GM19099 (cell line): ENCODE data around the gene KIF25.

Experiments
- POLR2A ChIP-seq: IDR thresholded peaks from 3 replicates; pipeline ENCODE4 v1.6.1; 2011; ENCODE audit warnings: low read depth; ENCODE audit not compliant: insufficient read length; ENCODE audit errors: extremely low read depth

KIF25 gene

DNA sequence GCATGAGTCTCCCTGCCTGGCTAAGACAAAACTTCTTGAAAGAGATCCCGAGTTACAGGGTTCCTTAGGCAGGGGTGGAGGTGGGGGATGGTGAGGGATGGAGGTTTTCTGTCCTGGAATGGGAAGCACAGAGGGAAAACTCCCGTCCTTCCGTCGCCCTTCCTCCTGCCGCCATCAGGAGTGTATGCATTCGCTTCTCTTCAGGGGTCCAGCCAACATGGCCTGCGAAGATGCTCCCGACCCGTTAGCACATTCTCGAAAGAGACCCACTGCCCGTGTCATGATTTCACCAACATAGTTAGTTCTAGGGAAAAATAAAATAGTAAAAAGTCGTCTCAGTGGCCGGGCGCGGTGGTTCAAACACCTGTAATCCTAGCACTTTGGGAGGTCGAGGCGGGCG lies 37.1 kb downstream of the KIF25 start:
- no peak for TF ChIP-seq POLR2A

DNA sequence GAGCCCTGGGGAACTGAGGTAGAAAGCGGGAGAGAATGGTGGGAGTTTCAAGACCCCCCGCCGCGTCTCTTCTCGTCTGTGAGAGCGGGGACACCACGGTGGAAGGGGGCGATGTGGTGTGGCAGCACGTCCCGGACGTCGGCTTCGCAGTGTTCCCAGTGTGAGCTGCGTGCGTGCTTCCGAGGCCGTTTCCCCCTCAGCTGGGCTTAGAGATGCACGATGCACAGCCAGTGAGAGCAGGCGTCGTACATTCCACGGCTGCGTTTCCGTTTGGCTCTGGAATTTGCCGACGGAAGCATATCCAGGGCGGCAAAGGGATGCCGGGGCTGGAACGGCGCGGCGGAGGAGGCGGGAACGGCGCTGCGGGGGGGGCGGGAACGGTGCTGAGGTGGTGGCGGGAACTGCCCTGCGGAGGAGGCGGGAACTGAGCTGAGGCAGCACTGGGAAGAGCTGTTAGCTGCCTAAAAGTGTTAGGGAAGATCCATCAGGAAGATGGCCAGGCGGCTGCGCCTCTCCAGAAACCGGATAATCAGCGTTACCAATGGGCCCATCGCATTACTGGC lies 37.7 kb downstream of the KIF25 start:
- no peak for TF ChIP-seq POLR2A

DNA sequence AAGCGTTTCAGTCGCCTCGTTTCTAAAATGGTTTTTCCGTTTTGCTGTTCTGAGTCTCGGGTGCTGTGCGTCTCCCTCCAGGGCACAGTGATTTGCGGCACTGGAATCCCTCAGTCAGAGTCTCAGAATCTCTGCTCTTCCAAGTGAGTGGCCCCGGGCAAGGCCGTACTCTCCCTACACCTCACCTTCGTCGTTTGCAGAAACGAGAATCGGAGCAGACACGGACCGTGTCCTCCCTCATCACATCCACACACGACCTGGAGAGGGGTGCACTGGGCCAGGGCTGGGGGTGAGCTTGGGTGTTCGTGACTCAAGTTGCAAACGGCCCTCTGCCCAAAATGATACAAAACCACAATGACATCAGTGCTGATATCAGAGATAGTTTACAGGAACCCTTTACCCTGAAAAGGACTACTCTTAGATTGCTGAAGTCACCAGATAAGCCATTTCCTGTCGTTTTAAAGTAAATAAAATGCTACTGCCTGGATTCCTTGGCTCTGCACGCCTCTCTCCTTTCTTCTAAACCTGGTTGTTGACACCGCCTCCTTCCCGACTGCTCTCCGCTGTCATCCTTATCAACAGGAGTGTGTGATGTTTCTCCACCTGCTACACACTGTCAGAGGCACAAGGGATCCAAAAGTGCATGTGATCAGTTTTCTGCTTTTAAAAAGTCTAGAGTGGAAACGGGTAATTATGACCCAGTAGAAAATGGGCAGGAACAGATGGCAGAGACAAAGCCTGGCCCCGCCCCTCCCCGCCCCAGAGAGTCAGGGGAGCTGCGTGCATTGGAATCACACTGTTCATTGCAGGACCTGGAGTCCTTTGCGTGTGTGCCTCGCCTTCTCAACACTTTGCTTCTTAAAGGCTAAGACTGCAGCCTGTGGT lies 38.4 kb downstream of the KIF25 start:
- TF ChIP-seq POLR2A: no peak

DNA sequence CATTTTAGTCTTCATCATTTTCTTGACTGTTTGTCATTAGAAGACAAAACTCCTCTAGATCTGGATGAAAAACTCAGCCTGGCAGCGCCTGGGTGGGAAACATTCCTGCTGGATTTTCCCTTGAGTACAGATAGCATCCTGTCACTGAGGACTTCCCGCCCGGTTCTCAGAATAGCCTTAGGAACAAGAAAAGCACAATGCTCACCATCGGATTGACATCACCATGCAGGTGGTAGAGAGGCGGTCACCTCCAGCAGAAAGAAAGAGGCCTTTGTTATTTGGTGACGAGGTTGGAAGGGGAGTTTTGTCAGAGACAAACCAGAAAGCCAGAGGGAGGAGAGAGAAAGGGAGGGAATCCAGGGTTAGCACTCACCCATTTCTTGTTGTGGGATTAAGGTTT lies 39.8 kb downstream of the KIF25 start:
- no peak for TF ChIP-seq POLR2A

DNA sequence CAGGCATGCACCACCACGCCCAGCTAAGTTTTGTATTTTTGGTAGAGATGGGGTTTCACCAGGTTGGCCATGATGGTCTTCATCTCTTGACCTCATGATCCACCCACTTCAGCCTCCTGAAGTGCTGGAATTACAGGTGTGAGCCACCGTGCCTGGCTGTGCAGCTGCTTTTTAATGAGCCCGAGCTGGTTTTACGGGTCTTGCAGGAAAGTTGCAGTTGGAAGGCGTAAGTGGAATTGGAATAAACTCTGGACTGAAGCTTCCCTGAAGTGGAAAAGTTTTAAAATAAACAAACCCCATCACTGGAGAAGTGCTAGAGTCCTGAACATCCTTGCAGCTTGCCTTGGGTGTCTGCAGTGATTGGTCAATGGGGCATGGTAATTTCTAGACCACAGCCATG lies 40.4 kb downstream of the KIF25 start:
- no peak for TF ChIP-seq POLR2A

DNA sequence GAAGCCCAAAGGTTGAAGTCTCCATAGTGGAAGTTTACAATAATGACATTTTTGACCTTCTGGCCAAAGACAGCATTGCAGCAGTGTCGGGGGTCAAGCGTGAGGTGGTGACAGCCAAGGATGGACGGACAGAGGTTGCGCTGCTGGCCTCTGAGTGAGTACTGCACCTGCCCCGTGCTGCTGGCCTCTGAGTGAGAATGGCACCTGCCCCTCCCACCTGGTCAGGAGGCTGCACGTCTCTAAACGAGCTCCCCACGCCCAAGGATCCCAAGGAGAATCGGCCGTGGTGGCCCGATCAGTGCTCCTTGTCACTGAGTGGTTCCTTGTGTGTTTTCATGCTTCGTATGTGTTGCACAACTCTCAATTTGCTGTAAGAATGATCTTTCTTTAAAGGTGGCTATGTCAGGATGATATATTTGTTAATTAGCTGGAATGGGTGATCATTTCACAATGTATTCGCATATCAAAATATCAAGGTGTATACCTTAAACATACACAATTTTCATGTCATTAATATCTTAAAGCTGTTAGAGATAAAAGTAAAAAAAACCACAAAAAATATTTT lies 41.2 kb downstream of the KIF25 start:
- no peak for TF ChIP-seq POLR2A

DNA sequence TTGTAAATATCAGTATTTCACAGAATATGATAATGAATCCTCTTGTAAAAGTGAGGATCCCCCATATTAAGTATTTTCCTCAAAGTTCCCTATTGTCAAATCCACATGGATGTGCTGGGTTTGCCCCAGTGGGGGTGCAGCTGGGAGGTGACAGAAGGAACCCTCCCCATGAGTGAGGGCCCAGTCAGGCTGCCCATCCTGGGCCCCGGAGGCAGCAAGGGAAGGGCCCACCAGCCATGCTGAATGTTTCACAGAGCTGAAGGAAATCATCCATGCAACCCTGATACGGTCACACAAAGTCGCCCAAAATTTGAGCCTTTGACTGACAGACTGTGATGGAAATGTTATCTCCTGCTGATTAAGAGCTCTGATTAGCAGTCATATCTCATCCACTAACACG lies 41.8 kb downstream of the KIF25 start:
- TF ChIP-seq POLR2A: no peak

DNA sequence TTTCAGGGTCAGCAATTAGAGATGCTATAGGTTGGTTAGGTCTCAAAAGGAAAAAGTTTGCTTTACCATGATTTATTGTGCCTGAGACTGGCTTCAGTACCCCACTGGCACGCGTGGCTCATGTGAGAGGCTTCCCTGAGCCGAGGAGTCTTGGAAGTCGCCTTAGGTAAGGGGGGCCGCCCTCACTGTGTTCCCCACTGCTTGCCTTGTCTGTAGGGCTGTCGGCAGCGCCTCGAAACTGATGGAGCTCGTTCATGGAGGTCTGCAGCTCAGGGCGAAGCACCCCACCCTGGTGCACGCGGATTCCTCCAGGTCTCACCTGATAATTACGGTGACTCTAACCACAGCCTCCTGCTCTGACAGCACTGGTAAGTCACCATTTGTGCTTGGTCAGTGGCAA lies 42.4 kb downstream of the KIF25 start:
- no peak for TF ChIP-seq POLR2A

DNA sequence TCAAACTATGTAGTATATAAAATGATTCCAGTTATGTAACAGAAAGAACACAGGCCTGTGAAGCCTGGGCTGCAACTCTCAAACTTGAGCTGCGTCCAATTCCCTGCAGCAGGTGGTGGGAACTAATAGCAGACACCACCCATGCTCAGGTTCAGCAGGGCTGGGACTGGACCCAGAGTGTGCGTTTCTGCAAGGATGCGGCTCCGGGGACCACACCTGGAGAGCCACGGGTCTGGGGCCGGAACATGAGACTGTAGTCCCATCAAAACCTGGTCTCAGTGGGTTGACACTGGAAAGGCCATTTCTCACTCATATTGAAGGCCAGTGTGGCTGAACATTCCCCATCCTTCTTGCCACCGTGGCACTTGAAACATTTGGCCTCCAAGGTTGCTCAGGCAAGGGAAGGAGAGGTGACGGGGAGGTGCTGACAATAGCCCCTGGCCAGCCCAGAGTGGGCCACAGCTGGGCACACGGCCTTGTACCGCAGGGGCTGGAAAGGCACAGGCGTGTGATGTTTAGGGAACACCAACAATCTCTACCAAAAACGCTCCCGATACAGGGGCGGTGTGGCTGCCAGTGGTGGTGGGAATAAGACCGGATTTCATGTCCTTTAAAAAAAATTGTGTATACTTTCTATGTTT lies 43.5 kb downstream of the KIF25 start:
- no peak for TF ChIP-seq POLR2A

DNA sequence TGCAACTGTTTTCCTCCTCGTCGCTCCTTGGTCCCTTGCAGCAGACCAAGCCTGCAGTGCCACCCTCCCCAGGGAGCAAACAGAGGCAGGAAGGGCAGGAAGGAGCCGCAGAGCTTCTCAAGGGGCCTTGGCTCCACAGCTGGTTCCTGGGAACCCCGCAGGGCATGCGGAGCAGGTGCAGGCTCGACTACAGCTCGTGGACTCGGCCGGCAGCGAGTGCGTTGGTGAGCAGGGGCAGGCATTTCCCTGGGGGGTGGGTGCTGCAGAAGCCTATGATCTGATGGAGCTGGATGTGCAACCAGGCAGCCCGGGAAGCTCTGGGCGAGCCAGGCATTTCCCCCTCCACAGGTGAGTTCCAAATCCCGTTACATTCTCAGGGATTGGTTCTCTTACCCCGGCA lies 44.5 kb downstream of the KIF25 start:
- no peak for TF ChIP-seq POLR2A

DNA sequence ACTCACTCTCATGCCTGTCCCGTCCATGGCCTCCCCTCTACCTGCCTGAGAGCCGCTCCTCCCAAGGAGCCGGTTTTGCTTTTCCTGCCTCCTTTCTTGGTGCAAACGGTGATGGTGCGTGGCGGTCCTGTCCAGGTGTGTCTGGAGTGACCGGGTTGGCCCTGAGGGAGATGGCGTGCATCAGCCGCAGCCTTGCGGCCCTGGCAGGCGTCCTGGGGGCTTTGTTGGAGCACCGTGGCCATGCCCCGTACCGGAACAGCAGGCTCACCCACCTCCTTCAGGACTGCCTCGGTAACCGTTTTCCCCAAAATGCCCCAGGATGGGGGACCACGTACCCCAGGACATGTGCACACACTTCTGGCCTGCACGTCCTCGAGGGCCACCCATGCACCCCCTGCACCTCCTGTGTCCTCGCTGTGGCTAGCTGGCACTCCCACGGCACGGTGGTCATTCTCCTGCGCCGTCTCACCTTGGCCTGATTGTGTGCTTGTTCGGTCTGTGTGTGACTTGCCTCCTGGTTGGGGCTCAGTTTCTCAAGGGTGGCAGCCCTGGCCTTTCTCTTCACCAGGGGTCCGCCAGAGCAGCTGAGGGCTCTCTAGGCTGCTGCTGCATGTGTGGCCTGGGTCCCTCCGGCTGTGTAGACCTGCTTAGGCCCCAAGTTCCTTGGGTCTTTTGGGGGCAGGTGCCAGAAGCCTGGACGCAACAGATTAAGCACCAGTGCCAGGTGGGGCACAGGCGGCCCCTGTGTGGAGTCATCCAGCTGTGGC lies 45.1 kb downstream of the KIF25 start:
- TF ChIP-seq POLR2A: no peak

DNA sequence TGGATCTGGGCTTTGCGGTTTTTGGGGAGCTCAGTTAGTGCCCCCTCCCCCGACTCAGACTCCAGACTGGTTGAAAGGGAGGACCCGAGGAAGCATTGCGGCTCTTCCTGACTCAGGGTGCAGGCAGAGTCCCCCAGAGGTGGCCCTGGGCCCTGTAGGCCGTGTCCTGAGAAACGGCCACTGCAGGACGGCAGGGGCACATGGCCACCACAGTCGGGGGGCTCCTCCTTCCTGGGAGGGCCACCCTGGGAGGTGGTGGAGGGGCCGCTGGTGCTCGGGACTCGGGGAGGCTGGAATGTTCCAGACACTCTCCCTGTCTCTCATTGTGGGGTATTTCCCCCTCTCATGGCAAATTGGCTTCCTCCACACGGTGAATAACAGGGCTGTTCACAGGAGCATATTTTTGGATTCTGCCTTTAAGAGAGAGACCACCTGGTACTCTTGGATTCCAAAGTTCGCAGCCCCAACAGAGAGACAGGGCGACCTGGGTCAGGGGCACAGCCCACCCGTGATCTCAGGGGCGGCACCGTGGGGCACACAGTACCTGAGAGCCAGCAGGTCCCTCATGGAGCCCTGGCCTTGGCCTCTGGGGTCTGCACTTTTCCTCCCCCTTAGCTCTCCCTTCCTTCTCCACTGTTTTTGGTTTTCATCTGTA lies 45.8 kb downstream of the KIF25 start:
- TF ChIP-seq POLR2A: no peak

DNA sequence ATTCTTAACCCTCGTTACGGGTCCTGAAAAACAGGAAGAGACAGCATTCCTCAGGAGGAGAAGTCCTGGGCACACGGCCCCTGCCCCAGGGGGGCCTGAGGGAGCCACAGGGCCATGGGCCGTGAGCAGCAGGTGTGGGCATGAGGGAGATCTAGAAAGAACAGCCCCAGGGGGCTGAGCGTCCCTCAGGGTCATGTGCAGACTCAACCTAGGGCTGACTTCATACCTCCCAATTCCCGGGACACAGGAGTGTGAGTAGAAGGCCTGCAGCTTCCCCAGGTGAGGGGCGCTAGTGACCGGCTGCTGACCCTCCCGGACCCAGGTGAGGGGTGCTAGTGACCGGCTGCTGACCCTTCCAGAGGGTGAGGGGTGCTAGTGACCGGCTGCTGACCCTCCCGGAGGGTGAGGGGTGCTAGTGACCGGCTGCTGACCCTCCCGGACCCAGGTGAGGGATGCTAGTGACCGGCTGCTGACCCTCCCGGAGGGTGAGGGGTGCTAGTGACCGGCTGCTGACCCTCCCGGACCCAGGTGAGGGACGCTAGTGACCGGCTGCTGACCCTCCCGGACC lies 46.5 kb downstream of the KIF25 start:
- no peak for TF ChIP-seq POLR2A

DNA sequence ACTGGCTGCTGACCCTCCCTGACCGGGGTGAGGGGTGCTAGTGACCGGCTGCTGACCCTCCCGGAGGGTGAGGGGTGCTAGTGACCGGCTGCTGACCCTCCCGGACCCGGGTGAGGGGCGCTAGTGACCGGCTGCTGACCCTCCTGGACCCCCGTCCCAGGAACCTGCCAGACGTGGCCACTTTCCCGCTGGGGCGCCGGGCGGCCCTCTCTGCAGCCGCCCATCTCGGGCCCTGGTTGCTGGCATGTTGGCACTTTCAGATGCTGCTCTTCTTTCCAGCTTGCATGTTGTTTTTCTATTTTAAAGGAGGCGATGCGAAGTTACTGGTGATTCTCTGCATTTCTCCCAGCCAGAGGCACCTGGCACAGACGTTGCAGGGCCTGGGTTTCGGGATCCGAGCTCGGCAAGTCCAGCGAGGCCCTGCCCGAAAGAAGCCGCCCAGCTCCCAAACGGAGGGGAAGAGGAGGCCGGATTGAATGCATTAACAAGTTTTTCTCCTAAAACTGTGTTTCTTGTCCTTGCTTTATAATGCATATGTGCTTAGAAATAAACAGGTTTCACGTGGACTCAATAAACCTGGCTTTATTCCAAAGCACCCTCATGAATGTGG lies 47.2 kb downstream of the KIF25 start:
- no peak for TF ChIP-seq POLR2A
